COLO668 (cell line): ENCODE data around the gene PTPN3.
A peak's percentile ranks its signal among the peaks of the same experiment; 100 is the strongest.

Experiments
- DNase-seq: peaks from one replicate; lab custom pipeline; 2025; ENCODE audit not compliant: unreplicated experiment; lab: John Stamatoyannopoulos, UW

Gene PTPN3

DNA sequence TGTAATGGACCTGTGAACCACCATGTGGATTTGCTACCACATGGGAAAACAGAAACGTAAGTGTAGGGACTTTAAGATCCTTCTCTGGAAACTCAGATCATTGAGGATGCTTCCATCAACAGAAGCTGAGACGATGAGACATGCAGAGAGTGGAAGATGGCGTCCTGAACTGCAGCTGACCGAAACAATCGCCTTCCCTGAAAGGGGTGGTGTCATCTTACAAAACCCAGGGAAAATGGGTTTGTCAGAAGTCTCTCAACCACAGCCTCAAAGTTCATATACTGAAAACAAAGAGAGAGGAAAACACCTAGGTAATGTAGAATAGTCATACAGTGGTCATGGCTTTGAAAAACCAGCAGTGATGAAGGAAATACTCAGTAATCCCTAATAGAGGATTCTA is 6.6 kb upstream of the PTPN3 start:
- DNase-seq = no peak

DNA sequence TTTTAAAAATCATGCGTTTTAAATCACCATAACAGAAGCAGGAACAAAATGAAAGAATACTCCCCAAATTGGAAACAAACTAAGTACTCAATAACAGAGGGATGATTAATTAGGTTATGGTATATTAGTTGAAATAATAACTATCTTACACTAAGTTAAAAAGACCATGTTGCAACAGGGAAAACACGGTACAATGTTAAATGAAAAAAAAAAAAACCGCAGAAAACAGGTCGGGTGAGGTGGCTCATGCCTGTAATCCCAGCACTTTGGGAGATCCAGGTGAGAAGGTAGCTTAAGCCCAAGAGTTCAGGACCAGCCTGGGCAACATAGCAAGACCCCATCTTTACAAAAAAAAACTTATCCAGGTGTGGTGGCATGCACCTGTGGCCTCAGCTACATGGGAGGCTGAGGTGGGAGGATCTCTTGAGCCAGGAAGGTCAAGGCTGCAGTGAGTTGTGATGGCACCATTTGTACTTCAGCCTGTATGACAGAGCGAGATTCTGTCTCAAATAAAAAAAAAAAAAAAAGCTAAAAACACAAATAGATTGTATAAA is 2.4 kb upstream of the PTPN3 start:
- no peak for DNase-seq

DNA sequence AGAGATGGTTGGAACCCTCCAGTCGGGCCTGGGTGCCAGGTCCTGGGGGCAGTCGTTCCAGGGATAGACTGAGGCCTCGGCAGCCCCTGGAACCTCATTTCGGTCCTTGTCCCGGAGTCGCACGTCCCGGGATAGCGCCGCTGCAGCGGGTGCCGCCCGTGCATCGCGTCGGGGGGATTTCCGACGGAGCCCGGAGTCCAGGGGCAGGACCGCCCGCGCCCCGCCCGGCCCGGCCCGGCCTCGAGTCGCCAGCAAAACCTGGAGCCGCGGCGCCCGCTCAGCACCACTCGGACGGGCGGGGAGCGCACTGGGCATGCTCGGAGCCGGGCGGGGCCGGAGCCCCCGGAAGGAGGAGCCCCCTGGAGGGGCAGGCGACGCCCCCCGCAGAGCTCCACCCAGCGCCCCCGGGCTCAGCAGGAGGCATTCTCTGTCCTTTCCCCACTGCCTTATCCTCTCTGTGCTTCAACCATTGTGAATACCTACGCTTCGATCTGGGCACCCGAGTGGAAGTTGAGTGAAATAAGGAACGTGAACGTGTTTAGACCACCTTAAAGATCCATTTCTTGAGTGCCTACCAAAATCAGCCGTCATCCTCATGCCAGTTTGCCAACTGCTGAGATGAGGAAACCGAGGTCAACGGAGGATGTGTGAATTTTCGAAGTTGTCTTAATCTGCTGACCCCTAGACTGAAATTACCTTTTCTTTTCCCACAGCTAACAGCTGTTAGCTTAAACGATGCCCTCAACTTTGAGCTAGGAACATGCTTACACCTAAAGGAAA is 1.7 kb upstream of the PTPN3 start:
- DNase-seq = peak; percentile 25

- no peak for DNase-seq
These were observed 1.1 kb upstream of the PTPN3 start for GRCh38 chr9:109499093-109499630.

GRCh38 chr9:109497226-109498153 is 617 bp downstream of the PTPN3 start:
- peak; percentile 65 for DNase-seq

DNA sequence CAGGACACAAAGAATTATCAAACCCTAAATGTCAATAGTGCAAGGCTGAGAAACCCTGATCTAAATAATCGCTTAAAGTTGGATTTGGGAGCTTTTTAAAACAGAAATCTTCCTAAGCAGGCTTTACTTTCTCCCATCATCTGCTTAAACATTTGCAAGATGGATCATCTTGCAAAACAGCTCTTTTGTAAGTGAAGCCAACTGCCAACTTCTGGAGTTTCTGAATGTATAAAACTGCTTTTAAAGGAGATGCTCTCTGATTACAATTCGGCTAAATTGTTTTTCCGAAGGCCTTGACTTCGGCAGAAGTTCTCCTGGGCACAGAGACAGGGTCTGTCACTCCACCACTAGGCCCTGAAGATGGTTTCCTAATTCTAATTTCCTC is 1.3 kb downstream of the PTPN3 start:
- no peak for DNase-seq

DNA sequence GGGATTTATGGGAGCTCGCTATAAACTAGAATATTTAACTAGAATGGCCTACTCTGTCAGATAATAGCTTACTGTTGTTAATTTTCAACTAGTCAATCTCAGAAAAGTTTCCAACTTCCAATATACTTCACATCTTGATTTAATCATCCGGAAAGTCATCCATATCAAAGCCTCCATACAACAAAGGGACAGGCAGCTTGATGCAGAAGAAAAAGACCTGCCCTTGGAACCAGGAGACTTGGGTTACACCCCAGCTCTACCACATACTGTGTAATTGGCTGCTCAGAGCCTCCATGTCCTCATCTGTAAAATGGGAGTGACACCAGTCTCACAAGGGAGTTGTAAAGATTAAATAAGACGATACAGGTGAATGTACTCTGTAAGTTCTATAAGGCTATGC is 1.9 kb downstream of the PTPN3 start:
- no peak for DNase-seq

DNA sequence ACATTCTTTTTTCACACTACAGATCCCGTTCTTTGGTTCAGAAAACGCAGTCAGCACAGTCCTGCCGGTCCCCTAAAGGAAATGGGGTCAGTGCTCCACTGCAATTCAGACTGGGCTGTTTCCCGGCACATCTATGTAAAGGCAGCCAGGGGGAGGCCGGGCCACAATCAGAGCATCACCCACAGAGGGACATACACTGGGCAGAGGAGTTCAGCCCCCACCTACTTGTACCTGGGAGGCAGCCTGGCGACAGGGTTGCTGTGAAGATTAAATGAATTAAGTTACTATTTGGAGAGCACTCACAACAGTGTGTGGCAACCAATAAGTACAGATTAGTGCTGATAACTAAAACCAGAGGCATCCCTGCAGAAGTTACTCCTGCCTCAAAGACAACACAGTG is 4.5 kb downstream of the PTPN3 start:
- DNase-seq = no peak

DNA sequence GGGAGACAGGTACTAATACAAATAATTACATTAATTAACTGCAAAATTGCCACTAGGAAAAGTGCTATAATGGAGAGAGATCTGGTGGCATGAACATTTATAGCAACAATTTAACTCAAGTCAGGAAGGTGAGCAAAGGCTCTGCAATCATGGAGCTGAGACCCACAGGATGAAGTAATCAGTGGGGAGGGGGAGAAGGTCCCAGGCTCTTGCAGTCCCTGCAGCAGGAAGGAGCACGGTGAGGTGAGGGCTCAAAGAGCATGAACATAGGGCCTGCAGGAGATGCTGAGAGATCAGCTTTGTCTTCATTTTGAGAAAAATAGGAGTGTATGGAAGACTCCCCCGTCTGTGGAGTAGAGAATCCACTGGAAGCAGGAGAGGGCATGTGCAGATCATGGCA is 6.5 kb downstream of the PTPN3 start:
- no peak for DNase-seq

DNA sequence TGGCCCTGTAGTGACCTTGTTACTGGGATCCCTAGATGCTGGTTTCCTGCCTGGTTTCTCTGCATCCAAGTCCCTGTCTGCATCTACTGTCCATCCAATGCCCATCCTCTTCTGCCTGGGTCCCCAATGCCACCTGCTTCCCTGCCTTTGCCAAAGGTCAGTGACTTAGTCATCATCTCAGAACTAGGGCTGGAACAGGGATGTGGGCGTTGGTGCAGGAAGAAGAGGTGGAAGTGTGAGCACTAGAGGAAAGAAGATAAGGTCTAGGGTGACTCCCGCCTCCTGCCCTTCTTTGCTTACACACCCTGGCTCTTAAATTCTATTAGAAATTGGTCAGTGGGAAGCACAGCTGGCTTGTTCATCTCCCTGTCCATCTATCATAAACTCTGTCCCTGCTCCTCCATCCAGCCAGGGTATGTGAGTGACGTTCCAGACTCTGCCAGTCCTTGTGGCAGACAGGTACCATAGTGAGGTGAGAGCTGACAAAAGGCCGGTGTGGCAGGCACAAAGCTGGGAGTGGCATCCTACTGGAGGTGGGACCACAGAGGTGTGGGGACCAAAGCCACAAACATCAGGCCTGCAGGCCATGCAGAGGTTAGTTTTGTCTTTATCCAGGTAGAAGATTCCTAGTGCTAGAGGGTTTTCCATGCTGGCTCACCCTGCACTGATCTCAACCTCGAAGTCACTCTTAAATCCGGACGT is 9.2 kb downstream of the PTPN3 start:
- no peak for DNase-seq

GRCh38 chr9:109488351-109488750 is 9.8 kb downstream of the PTPN3 start:
- no peak for DNase-seq

DNA sequence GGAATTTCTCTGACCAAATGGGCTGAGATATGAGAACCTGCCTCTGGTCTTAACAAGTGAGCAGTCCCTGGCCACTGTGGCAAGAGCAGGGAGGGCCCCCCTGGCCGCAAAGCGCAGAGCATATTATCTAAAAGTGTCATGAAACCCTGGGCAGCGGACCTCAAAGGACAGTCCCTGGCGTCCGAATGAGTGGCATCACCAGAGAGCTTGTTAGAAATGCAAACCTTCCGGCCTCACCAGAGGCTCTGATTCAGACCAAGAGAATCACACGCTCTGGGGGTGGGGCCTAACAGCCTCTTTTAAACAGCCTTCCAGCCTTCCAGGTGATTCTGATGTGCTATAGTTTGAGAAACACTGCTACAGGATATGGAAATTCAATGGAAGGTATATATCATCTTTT is 10.9 kb downstream of the PTPN3 start:
- no peak for DNase-seq

- DNase-seq = peak; percentile 25
These were observed 14.2 kb downstream of the PTPN3 start for GRCh38 chr9:109483744-109484429.

- no peak for DNase-seq
These were observed 15.7 kb downstream of the PTPN3 start for GRCh38 chr9:109482391-109482916.

GRCh38 chr9:109481856-109482255 is 16.3 kb downstream of the PTPN3 start:
- DNase-seq = no peak

GRCh38 chr9:109479822-109480221 is 18.3 kb downstream of the PTPN3 start:
- no peak for DNase-seq

GRCh38 chr9:109478665-109479380 is 19.3 kb downstream of the PTPN3 start:
- no peak for DNase-seq

DNA sequence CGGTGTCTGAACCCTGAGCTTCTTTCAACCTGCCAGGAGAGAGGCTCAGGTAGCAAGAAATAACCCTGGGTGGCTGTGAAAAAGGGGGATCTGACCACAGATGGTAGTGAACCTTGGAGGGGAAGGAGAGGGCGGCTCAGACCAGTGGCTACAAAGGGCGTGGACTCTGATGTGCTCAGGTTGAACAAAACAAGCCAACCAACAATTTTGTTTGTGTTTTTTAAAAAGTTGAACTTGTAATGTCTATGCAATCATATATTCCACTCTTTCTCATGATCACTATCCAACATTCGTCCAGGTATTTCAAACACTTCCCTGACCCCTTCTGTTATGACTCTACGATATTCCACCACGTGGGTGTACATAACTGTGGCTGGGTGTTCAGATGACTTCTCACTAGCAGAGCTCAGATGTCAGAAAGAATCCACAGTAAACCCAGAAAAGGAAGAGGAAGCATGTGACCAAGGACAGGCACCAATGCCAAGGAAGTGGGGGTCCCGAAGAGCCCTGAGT is 20.0 kb downstream of the PTPN3 start:
- no peak for DNase-seq
